ENCODE results near the gene MUC2. TPM values are rescaled to one million over a fixed set of nuclear protein-coding genes. Genes with fewer than 3 reads are reported as not detected.

MUC2 gene
- total and polyA plus RNA-seq, 2 donors (not counting 1 experiment from before 2014, with no cell fraction given), result not detected

DNA sequence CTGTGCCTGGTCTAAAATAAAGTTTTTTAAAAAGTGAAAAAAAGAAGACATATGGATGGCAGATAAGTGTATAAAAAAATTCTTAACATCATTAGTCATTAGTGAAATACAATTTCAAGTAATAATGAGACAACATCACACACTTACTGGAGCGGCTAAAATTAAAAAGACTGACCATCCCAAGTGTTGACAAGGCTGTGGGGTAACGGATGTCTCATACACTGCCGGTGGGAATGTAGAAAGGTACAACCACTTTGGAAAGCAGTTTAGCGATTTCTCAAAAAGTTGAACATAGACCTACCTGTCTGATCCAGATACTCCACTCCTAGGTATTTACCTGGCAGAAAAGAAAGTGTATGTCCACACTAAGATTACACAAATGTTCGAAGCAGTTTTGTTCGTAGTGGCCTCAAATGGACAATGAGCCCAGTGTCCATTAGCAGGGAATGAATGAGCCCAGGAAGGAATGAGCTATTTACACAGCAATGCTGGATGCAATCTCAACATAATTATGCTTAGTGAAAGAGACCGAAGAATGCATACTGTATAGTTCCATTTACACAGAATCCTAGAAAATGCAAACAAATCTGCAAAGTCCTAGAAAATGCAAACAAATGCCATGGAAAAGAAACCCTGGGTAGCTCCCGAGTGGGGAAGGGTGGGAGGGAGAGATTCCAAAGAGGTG is 6.7 kb upstream of the MUC2 start:
- peaks cover 21% of the 10 kb centered on the region for H3K27me3 Mint-ChIP-seq
- no peaks in the 10 kb centered on the region for H3K4me1 Mint-ChIP-seq
- no peaks in the 10 kb centered on the region for H4K20me1 ChIP-seq (ENCODE audit: control insufficient read depth, insufficient read depth, low read length, poor library complexity, severe bottlenecking)
- no peak overlapping the region for H3K27ac Mint-ChIP-seq
- H3K27ac ChIP-seq (ENCODE audit: low read length in 2 of 2), result no peak overlapping the region
- H3K4me3 Mint-ChIP-seq, result no peak overlapping the region
- H3K9me3 ChIP-seq (ENCODE audit: control extremely low read depth in 1 of 3, control insufficient read depth in 2 of 3, insufficient read depth in 1 of 3, low read length in 2 of 3), result no peaks in the 10 kb centered on the region
- H3K4me1 ChIP-seq (ENCODE audit: control insufficient read depth in 2 of 2, insufficient read depth in 2 of 2, low read length in 2 of 2), result no peaks in the 10 kb centered on the region
- no peak for DNase-seq
- H3K4me3 ChIP-seq (ENCODE audit: control extremely low read depth in 1 of 5, extremely low read depth in 1 of 5, insufficient read depth in 1 of 5, low read depth in 2 of 5, low read length in 4 of 5), result no peak overlapping the region
- ChIA-PET POLR2A (interaction anchor here (0.6 kb wide), 1 partner anchor 802 kb away, joined by 3 read pairs; no protein-coding TSS in a partner anchor), CTCF (no interaction called here)
- no peak for ATAC-seq (ENCODE audit: low read depth)
- intact Hi-C loops (cut with micrococcal nuclease), result no loop called here
- H2AFZ ChIP-seq (ENCODE audit: insufficient read depth, low read depth, low read length, poor library complexity, severe bottlenecking), result no peak overlapping the region
- 85% methylated on average over 3 of the region's 8 CpGs for WGBS (ENCODE audit: insufficient coverage)
- TF ChIP-seq CTCF (IDR thresholded peaks at IDR 0.05) (no peak), EZH2 (IDR thresholded peaks at IDR 0.05; ENCODE audit: borderline replicate concordance, insufficient read depth, low read depth, low read length, poor library complexity, severe bottlenecking) (no peak)
- no peaks in the 10 kb centered on the region for H3K79me2 ChIP-seq (ENCODE audit: control insufficient read depth, insufficient read depth, low read length)
- no peak overlapping the region for H3K9ac ChIP-seq (ENCODE audit: low read length)
- H3K27me3 ChIP-seq (replicated peaks in 1 of 4; ENCODE audit: control extremely low read depth in 1 of 4, control insufficient read depth in 3 of 4, insufficient read depth in 4 of 4, low read length in 3 of 4), result peaks cover 0 to 2% (median 0%) of the 10 kb centered on the region in 4 experiments
- H3K4me2 ChIP-seq (replicated peaks; ENCODE audit: low read depth, low read length, poor library complexity, severe bottlenecking), result no peak overlapping the region
- H3K36me3 ChIP-seq (replicated peaks in 1 of 2; ENCODE audit: control extremely low read depth in 1 of 2, control insufficient read depth in 1 of 2, extremely low read depth in 1 of 2, insufficient read depth in 2 of 2, low read length in 1 of 2), result no peaks in the 10 kb centered on the region
- no peaks in the 10 kb centered on the region for H3K9me3 Mint-ChIP-seq (ENCODE audit: insufficient read depth)

DNA sequence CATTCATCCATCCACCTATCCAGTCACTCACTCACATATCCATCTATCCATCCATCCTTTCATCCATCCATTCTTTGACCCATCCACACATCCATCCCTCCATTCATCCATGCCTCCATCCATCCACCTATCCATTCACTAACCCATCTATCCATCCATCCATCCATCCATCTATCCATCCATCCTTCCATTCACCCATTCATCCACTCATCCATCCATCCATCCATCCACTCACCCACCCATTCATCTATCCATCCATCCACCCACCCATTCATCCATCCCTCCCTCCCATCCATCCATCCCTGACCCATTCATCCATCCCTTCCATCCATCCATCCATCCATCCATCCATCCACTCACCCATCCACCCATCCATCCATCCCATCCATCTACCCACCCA is 4.9 kb upstream of the MUC2 start:
- H3K27me3 ChIP-seq (replicated peaks in 1 of 4; ENCODE audit: control extremely low read depth in 1 of 4, control insufficient read depth in 3 of 4, insufficient read depth in 4 of 4, low read length in 3 of 4), result peaks cover 0 to 2% (median under 1%) of the 10 kb centered on the region in 4 experiments
- CTCF ChIA-PET, result no interaction called here
- no peaks in the 10 kb centered on the region for H3K9me3 ChIP-seq (ENCODE audit: control extremely low read depth in 1 of 3, control insufficient read depth in 2 of 3, insufficient read depth in 1 of 3, low read length in 2 of 3)
- no peak overlapping the region for H2AFZ ChIP-seq (ENCODE audit: insufficient read depth, low read depth, low read length, poor library complexity, severe bottlenecking)
- no peaks in the 10 kb centered on the region for H3K36me3 ChIP-seq (replicated peaks in 1 of 2; ENCODE audit: control extremely low read depth in 1 of 2, control insufficient read depth in 1 of 2, extremely low read depth in 1 of 2, insufficient read depth in 2 of 2, low read length in 1 of 2)
- Mint-ChIP-seq H3K27ac (no peak overlapping the region), H3K4me3 (no peak overlapping the region), H3K9me3 (ENCODE audit: insufficient read depth) (no peaks in the 10 kb centered on the region), H3K4me1 (no peaks in the 10 kb centered on the region), H3K27me3 (peaks cover 17% of the 10 kb centered on the region)
- TF ChIP-seq CTCF (IDR thresholded peaks at IDR 0.05) (no peak), EZH2 (IDR thresholded peaks at IDR 0.05; ENCODE audit: borderline replicate concordance, insufficient read depth, low read depth, low read length, poor library complexity, severe bottlenecking) (no peak)
- no peaks in the 10 kb centered on the region for H4K20me1 ChIP-seq (ENCODE audit: control insufficient read depth, insufficient read depth, low read length, poor library complexity, severe bottlenecking)
- DNase-seq, result no peak
- H3K4me1 ChIP-seq (ENCODE audit: control insufficient read depth in 2 of 2, insufficient read depth in 2 of 2, low read length in 2 of 2), result no peaks in the 10 kb centered on the region
- no peak overlapping the region for H3K4me2 ChIP-seq (replicated peaks; ENCODE audit: low read depth, low read length, poor library complexity, severe bottlenecking)
- H3K4me3 ChIP-seq (ENCODE audit: control extremely low read depth in 1 of 5, extremely low read depth in 1 of 5, insufficient read depth in 1 of 5, low read depth in 2 of 5, low read length in 4 of 5), result no peak overlapping the region
- no peak overlapping the region for H3K9ac ChIP-seq (ENCODE audit: low read length)
- no peaks in the 10 kb centered on the region for H3K79me2 ChIP-seq (ENCODE audit: control insufficient read depth, insufficient read depth, low read length)
- intact Hi-C loops (cut with micrococcal nuclease), result no loop called here
- no peak overlapping the region for H3K27ac ChIP-seq (ENCODE audit: low read length in 2 of 2)
- ATAC-seq (ENCODE audit: low read depth), result no peak
- POLR2A ChIA-PET, result no interaction called here
